GM23338 (cell line): ENCODE data around the gene FFAR3.

Experiments used
- CREB1 ChIP-seq: fragments of 250-450 bp; sonication (Bioruptor Pico); IDR thresholded peaks from 2 replicates; pipeline ENCODE4 v1.5.0; 2020; ENCODE audit warnings: low read depth, mild to moderate bottlenecking, moderate library complexity
- CTCF ChIP-seq, 2 experiments: fragments of 200-600 bp in 1 of 2; sonication (generic) in 1 of 2; conservative IDR thresholded peaks; 2 replicates each; pipeline versions ENCODE4 v1.5.1 to v1.6.1; 2016 to 2017; ENCODE audit warnings: antibody characterized with exemption in 2 of 2, low read depth in 2 of 2, mild to moderate bottlenecking in 2 of 2, moderate library complexity in 1 of 2
- EZH2 ChIP-seq: fragments of 200-600 bp; sonication (generic); IDR thresholded peaks from one replicate; pipeline ENCODE4 v1.8.0; 2017; ENCODE audit warnings: antibody characterized with exemption, mild to moderate bottlenecking, low read depth; ENCODE audit not compliant: unreplicated experiment
- EZH2phosphoT487 ChIP-seq: fragments of 200-600 bp; sonication (generic); IDR thresholded peaks from one replicate; pipeline ENCODE4 v1.8.1; 2018; ENCODE audit warnings: antibody characterized with exemption; ENCODE audit not compliant: unreplicated experiment
- NANOG ChIP-seq: IDR thresholded peaks from 2 replicates; pipeline ENCODE4 v1.6.1; 2016; ENCODE audit warnings: antibody characterized with exemption, borderline replicate concordance
- POLR2AphosphoS5 ChIP-seq: IDR thresholded peaks from 2 replicates; pipeline ENCODE4 v1.6.1; 2016; ENCODE audit warnings: antibody characterized with exemption, low read depth
- REST ChIP-seq: IDR thresholded peaks from one replicate; pipeline ENCODE4 v1.6.1; 2018; ENCODE audit warnings: antibody characterized with exemption; ENCODE audit not compliant: unreplicated experiment
- ZNF114 ChIP-seq: fragments of 250-450 bp; sonication (Bioruptor Pico); IDR thresholded peaks from 2 replicates; pipeline ENCODE4 v1.5.0; 2020; ENCODE audit warnings: mild to moderate bottlenecking, moderate library complexity
- TF ChIP-seq, protein P1 (sequence below): fragments of 250-450 bp; sonication (Bioruptor Pico); IDR thresholded peaks from 2 replicates; pipeline ENCODE4 v1.5.0; 2020; ENCODE audit warnings: mild to moderate bottlenecking, moderate library complexity

DNA sequence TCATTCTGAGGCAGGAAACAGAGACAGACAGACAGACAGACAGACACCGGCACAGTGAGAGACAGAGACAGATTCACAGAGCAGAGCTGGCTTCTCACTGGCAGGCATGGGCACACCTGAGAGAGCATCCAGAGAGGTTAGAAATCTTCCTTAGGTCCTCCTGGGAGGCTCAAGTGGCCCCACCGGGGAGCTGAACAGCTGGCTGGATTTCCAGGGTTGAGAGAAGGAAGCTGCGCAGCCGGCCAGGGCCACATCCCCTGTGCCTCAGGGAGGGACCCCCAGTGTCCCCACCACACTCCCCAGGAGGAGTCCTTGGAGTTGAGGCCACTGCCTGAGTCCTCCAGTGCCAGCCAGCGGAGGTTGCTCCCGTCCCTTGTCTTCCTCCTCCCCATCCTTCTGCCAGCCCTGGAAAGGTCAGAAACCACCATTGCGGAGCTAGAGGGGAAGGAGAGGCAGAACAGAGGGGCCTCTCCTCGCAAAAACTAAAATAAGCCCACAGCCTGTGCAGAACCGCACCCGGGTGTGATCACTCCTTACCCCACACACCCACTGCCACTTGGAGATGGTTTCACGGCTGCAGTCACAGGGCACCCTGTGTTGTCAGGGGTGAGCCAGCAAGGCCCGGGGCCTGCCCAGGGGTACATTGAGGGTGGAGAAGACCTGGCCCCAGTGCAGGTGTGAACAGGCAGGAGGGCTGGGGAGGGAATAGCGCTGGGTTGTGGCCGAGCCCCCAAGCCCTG, 4.2 kb downstream of the FFAR3 start:
- TF ChIP-seq CTCF (conservative IDR thresholded peaks at IDR 0.05; ENCODE audit: low read depth in 2 of 2) (no peak), EZH2 (no peak), CREB1 (CRISPR knock-in tag) (no peak), POLR2AphosphoS5 (no peak), EZH2phosphoT487 (no peak), NANOG (no peak), REST (no peak), ZNF114 (CRISPR knock-in tag) (no peak)
- TF ChIP-seq, protein P1, sequence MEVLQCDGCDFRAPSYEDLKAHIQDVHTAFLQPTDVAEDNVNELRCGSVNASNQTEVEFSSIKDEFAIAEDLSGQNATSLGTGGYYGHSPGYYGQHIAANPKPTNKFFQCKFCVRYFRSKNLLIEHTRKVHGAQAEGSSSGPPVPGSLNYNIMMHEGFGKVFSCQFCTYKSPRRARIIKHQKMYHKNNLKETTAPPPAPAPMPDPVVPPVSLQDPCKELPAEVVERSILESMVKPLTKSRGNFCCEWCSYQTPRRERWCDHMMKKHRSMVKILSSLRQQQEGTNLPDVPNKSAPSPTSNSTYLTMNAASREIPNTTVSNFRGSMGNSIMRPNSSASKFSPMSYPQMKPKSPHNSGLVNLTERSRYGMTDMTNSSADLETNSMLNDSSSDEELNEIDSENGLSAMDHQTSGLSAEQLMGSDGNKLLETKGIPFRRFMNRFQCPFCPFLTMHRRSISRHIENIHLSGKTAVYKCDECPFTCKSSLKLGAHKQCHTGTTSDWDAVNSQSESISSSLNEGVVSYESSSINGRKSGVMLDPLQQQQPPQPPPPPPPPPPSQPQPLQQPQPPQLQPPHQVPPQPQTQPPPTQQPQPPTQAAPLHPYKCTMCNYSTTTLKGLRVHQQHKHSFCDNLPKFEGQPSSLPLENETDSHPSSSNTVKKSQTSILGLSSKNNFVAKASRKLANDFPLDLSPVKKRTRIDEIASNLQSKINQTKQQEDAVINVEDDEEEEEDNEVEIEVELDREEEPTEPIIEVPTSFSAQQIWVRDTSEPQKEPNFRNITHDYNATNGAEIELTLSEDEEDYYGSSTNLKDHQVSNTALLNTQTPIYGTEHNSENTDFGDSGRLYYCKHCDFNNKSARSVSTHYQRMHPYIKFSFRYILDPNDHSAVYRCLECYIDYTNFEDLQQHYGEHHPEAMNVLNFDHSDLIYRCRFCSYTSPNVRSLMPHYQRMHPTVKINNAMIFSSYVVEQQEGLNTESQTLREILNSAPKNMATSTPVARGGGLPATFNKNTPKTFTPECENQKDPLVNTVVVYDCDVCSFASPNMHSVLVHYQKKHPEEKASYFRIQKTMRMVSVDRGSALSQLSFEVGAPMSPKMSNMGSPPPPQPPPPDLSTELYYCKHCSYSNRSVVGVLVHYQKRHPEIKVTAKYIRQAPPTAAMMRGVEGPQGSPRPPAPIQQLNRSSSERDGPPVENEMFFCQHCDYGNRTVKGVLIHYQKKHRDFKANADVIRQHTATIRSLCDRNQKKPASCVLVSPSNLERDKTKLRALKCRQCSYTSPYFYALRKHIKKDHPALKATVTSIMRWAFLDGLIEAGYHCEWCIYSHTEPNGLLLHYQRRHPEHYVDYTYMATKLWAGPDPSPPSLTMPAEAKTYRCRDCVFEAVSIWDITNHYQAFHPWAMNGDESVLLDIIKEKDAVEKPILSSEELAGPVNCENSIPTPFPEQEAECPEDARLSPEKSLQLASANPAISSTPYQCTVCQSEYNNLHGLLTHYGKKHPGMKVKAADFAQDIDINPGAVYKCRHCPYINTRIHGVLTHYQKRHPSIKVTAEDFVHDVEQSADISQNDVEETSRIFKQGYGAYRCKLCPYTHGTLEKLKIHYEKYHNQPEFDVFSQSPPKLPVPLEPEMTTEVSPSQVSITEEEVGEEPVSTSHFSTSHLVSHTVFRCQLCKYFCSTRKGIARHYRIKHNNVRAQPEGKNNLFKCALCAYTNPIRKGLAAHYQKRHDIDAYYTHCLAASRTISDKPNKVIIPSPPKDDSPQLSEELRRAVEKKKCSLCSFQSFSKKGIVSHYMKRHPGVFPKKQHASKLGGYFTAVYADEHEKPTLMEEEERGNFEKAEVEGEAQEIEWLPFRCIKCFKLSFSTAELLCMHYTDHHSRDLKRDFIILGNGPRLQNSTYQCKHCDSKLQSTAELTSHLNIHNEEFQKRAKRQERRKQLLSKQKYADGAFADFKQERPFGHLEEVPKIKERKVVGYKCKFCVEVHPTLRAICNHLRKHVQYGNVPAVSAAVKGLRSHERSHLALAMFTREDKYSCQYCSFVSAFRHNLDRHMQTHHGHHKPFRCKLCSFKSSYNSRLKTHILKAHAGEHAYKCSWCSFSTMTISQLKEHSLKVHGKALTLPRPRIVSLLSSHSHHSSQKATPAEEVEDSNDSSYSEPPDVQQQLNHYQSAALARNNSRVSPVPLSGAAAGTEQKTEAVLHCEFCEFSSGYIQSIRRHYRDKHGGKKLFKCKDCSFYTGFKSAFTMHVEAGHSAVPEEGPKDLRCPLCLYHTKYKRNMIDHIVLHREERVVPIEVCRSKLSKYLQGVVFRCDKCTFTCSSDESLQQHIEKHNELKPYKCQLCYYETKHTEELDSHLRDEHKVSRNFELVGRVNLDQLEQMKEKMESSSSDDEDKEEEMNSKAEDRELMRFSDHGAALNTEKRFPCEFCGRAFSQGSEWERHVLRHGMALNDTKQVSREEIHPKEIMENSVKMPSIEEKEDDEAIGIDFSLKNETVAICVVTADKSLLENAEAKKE (CRISPR knock-in tag): no peak
